Ovary (tissue), 9 donors: ENCODE measurements around the gene PROB1. TPM values are rescaled to one million over a fixed set of nuclear protein-coding genes. Genes with fewer than 3 reads are reported as not detected.

Source experiments
- DNase-seq, 5 donors: peaks; one replicate each; pipeline ENCODE4 v3.0.0-alpha.2; 2019 to 2020
- H3K27ac ChIP-seq, 2 donors: fragments of 200-600 bp; one replicate each; pipeline versions ENCODE4 v1.5.1 to v1.8.0; 2019 to 2022
- H3K27me3 ChIP-seq: fragments of 200-600 bp; one replicate; pipeline ENCODE4 v1.8.0; 2022
- H3K36me3 ChIP-seq: fragments of 200-600 bp; sonication (generic); one replicate; pipeline ENCODE4 v1.5.1; 2019
- H3K4me1 ChIP-seq: one replicate; pipeline ENCODE4 v1.8.1; 2013; ENCODE audit warnings: mild to moderate bottlenecking, moderate library complexity; ENCODE audit not compliant: insufficient read depth
- H3K4me3 ChIP-seq: fragments of 200-600 bp; sonication (generic); one replicate; pipeline ENCODE4 v1.5.1; 2017
- H3K9me3 ChIP-seq, 2 donors: fragments of 200-600 bp in 1 of 2; sonication (generic) in 1 of 2; one replicate each; pipeline versions ENCODE4 v1.5.1 to v1.8.1; 2013 to 2019; ENCODE audit warnings: mild to moderate bottlenecking in 1 of 2, moderate library complexity in 1 of 2
- CTCF ChIP-seq, 3 donors: fragments of 450-650 bp in 2 of 3; fragments of 200-600 bp in 1 of 3; IDR thresholded peaks; one replicate each; pipeline versions ENCODE4 v1.5.1 to v1.8.0; 2016 to 2022; ENCODE audit warnings: antibody characterized with exemption in 3 of 3, mild to moderate bottlenecking in 1 of 3
- EP300 ChIP-seq: sonication (generic); formaldehyde crosslinking; IDR thresholded peaks from one replicate; pipeline ENCODE4 v1.6.1; 2017; ENCODE audit warnings: antibody characterized with exemption
- POLR2A ChIP-seq: fragments of 450-650 bp; IDR thresholded peaks from one replicate; pipeline ENCODE4 v1.6.1; 2017; ENCODE audit warnings: antibody characterized with exemption, mild to moderate bottlenecking, moderate library complexity
- WGBS, 3 donors: extraction: QIAGEN DNeasy Blood & Tissue Kit in 1 of 3; methylation state at CpG; one replicate each; pipeline versions ENCODE4 v1.1.5 to v1.1.7; 2013 to 2017; 5-methylcytosine and 5-hydroxymethylcytosine counted together
- intact Hi-C, 4 donors: fragments of 100-400 bp; cut with DNase I; formaldehyde crosslinking; loops; one replicate each; pipeline versions ENCODE4 v1.11.0 to v1.15.1; 2022 to 2023
- polyA plus RNA-seq, 2 donors: library from polyadenylated mRNA; stranded (reverse); fragments of 200-250 nt in 1 of 2; fragments of 350-450 nt in 1 of 2; fragmentation: Illumina TruSeq in 1 of 2; extraction: RNeasy Lipid Tissue Mini Kit (QIAGEN cat#74804) in 1 of 2; gene quantifications; one replicate each; pipeline ENCODE4 v1.2.3, GENCODE V29; 2013 to 2014
- total RNA-seq, 7 donors: library from RNA; depleted of rRNA in 2 of 7; stranded (reverse); fragments of >200 nt in 2 of 7; fragmentation: NEBNext Ultra II Directional in 3 of 7; extraction: Animal tissue kit (Norgen Biotek cat#: 25700) in 3 of 7; gene quantifications; one replicate each; pipeline versions ENCODE4 v1.1.0 to v1.2.4, GENCODE V29; 2016 to 2023
- donor health status: DM: no; HTN: no; CAD: no; lungs with moderate emphysema.
- donor health status: DM: no; HTN: no; CAD: no.
- donor health status: Bipolar disorder and iron deficiency.
- donor health status: DM: yes; HTN: yes; CAD: no.
- donor health status: DM: no; HTN: no; CAD: no.
- donor health status: DM: yes; HTN: yes; CAD: no.

The PROB1 gene
- total and polyA plus RNA-seq, 9 donors, result 0.60 to 2.0 (median 1.0) TPM

- no peaks in the 10 kb centered on the region for H3K9me3 ChIP-seq
- intact Hi-C loops, result no loop called here
- H3K27ac ChIP-seq, result no peak overlapping the region
- 73 to 76% (median 75%) methylated on average over 7 of the region's 7 CpGs for WGBS, 3 donors
- TF ChIP-seq POLR2A, result no peak
- TF ChIP-seq CTCF (IDR thresholded peaks at IDR 0.05), result no peak
- no peak for TF ChIP-seq EP300
- DNase-seq, result no peak
- H3K4me3 ChIP-seq, result no peak overlapping the region
- H3K36me3 ChIP-seq, result no peaks in the 10 kb centered on the region
- no peaks in the 10 kb centered on the region for H3K27me3 ChIP-seq
- H3K4me1 ChIP-seq, result no peaks in the 10 kb centered on the region
Measured at GRCh38 chr5:139402561-139403158, 7.8 kb upstream of the PROB1 start.

GRCh38 chr5:139401546-139401945, 6.6 kb upstream of the PROB1 start:
- intact Hi-C loops, result no loop called here
- Histone ChIP-seq H3K36me3 (no peaks in the 10 kb centered on the region), H3K4me3 (no peak overlapping the region), H3K9me3 (no peaks in the 10 kb centered on the region), H3K27me3 (no peaks in the 10 kb centered on the region), H3K4me1 (no peaks in the 10 kb centered on the region), H3K27ac (no peak overlapping the region)
- 93 to 94% (median 94%) methylated on average over 10 of the region's 10 CpGs for WGBS, 3 donors
- TF ChIP-seq CTCF (IDR thresholded peaks at IDR 0.05) (no peak), POLR2A (no peak), EP300 (no peak)
- no peak for DNase-seq

- H3K27ac ChIP-seq, result no peak overlapping the region
- no peak for DNase-seq
- TF ChIP-seq EP300 (no peak), CTCF (IDR thresholded peaks at IDR 0.05) (no peak), POLR2A (no peak)
- H3K4me1 ChIP-seq, result peaks cover 4% of the 10 kb centered on the region
- no peaks in the 10 kb centered on the region for H3K36me3 ChIP-seq
- peaks cover 4% of the 10 kb centered on the region for H3K27me3 ChIP-seq
- H3K4me3 ChIP-seq, result no peak overlapping the region
- H3K9me3 ChIP-seq, result no peaks in the 10 kb centered on the region
- 87 to 90% (median 88%) methylated on average over 6 of the region's 6 CpGs for WGBS, 3 donors
- intact Hi-C loops, result no loop called here
Measured at GRCh38 chr5:139399501-139400121, 4.7 kb upstream of the PROB1 start.

- DNase-seq, result no peak
- Histone ChIP-seq H3K27me3 (peaks cover 5% of the 10 kb centered on the region), H3K9me3 (no peaks in the 10 kb centered on the region), H3K36me3 (no peaks in the 10 kb centered on the region), H3K4me1 (peaks cover 9% of the 10 kb centered on the region), H3K27ac (no peak overlapping the region), H3K4me3 (no peak overlapping the region)
- 38 to 40% (median 38%) methylated on average over 6 of the region's 6 CpGs for WGBS, 3 donors
- intact Hi-C loops, result no loop called here
- no peak for TF ChIP-seq POLR2A
Measured at GRCh38 chr5:139397921-139398320, 3.0 kb upstream of the PROB1 start.

- 89 to 93% (median 89%) methylated on average over 8 of the region's 8 CpGs for WGBS, 3 donors
- TF ChIP-seq POLR2A, result no peak
- no peak for TF ChIP-seq CTCF (IDR thresholded peaks at IDR 0.05)
- no peak for TF ChIP-seq EP300
Measured at GRCh38 chr5:139396691-139397090, 1.8 kb upstream of the PROB1 start.

More at GRCh38 chr5:139396691-139397090, 1.8 kb upstream of the PROB1 start:
- Histone ChIP-seq H3K36me3 (no peaks in the 10 kb centered on the region), H3K9me3 (no peaks in the 10 kb centered on the region), H3K4me1 (peaks cover 9% of the 10 kb centered on the region), H3K27ac (no peak overlapping the region), H3K27me3 (peaks cover 5% of the 10 kb centered on the region), H3K4me3 (no peak overlapping the region)
- intact Hi-C loops, result no loop called here
- DNase-seq, result peak in 1 of 5 donors; percentile 29
